OCI-LY7 (cell line): Measurements from ENCODE around the gene RNASEH2C.

Experiments used
- EZH2phosphoT487 ChIP-seq: fragments of 200-600 bp; sonication (generic); IDR thresholded peaks from 2 replicates; pipeline ENCODE4 v1.6.1; 2018; ENCODE audit warnings: low read depth, borderline replicate concordance, mild to moderate bottlenecking, mixed run types, antibody characterized with exemption, low read length, moderate library complexity, mixed read lengths
- TF ChIP-seq, protein P1 (sequence below): fragments of 200-600 bp; sonication (generic); conservative IDR thresholded peaks from 2 replicates; pipeline ENCODE4 v1.5.1; 2014; ENCODE audit warnings: mild to moderate bottlenecking, antibody characterized with exemption, low read length, moderate library complexity, mixed read lengths

DNA sequence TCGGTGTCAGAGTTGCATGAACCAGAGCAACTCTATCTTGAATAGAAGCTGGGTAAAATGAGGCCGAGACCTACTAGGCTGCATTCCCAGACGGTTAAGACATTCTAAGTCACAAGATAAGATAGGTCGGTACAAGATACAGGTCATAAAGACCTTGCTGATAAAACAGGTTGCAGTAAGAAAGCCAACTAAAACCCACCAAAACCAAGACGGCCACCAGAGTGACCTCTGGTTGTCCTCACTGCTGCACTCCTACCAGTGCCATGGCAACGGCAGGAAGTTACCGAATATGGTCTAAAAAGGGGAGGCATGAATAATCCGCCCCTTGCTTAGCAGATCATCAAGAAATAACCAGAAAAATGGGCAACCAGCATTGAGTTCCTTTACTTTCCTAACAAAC is 10.9 kb downstream of the RNASEH2C start:
- TF ChIP-seq, protein P1, sequence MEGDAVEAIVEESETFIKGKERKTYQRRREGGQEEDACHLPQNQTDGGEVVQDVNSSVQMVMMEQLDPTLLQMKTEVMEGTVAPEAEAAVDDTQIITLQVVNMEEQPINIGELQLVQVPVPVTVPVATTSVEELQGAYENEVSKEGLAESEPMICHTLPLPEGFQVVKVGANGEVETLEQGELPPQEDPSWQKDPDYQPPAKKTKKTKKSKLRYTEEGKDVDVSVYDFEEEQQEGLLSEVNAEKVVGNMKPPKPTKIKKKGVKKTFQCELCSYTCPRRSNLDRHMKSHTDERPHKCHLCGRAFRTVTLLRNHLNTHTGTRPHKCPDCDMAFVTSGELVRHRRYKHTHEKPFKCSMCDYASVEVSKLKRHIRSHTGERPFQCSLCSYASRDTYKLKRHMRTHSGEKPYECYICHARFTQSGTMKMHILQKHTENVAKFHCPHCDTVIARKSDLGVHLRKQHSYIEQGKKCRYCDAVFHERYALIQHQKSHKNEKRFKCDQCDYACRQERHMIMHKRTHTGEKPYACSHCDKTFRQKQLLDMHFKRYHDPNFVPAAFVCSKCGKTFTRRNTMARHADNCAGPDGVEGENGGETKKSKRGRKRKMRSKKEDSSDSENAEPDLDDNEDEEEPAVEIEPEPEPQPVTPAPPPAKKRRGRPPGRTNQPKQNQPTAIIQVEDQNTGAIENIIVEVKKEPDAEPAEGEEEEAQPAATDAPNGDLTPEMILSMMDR, result no peak
- TF ChIP-seq EZH2phosphoT487, result no peak
